Measurements from ENCODE around the gene ROR1. TPM values are rescaled to one million over a fixed set of nuclear protein-coding genes. Genes with fewer than 3 reads are reported as not detected.
A peak's percentile ranks its signal among the peaks of the same experiment; 100 is the strongest.

ROR1 gene
- total RNA-seq, 3 donors from 2014 or later, result 3.1 to 19.8 (median 3.4) TPM

- DNase-seq (peak in 2 of 3 donors; percentile 74 to 94), ATAC-seq (peak; percentile 91)
- intact Hi-C loops (cut with DNase I, micrococcal nuclease), result loop anchor here (10.0 kb wide), 3 partner anchors 362 to 522 kb away; partner anchors contain the start of gene ROR1 (in 1 of the 2)
- Histone ChIP-seq H3K4me1 (ENCODE audit: low read depth) (no peaks in the 10 kb centered on the region), H3K4me3 (no peak overlapping the region), H3K9me3 (no peaks in the 10 kb centered on the region), H3K36me3 (ENCODE audit: low read depth) (no peaks in the 10 kb centered on the region)
- TF ChIP-seq, protein P1, sequence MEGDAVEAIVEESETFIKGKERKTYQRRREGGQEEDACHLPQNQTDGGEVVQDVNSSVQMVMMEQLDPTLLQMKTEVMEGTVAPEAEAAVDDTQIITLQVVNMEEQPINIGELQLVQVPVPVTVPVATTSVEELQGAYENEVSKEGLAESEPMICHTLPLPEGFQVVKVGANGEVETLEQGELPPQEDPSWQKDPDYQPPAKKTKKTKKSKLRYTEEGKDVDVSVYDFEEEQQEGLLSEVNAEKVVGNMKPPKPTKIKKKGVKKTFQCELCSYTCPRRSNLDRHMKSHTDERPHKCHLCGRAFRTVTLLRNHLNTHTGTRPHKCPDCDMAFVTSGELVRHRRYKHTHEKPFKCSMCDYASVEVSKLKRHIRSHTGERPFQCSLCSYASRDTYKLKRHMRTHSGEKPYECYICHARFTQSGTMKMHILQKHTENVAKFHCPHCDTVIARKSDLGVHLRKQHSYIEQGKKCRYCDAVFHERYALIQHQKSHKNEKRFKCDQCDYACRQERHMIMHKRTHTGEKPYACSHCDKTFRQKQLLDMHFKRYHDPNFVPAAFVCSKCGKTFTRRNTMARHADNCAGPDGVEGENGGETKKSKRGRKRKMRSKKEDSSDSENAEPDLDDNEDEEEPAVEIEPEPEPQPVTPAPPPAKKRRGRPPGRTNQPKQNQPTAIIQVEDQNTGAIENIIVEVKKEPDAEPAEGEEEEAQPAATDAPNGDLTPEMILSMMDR (IDR thresholded peaks at IDR 0.05), result peak; percentile 79
Measured at GRCh38 chr1:64136752-64137411, 363.1 kb downstream of the ROR1 start.

DNA sequence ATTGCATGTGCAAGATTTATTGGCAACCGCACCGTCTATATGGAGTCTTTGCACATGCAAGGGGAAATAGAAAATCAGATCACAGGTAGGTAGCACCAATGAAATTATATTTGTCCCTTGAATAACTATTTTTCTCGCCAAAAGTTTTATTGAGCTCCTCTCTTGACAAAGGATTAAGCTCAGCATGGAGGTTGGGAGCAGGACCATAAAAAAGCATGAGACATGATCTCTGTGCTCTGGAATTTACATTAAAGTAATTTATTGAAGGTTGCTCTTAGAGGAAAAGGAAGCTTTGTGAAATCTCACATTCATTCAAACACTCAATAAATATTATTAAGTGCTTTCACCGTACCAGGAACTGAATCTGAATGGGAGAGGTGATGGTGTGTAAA lies 363.6 kb downstream of the ROR1 start:
- TF ChIP-seq, protein P1 (IDR thresholded peaks at IDR 0.05), result no peak
- no peak for ATAC-seq
- H3K36me3 ChIP-seq (ENCODE audit: low read depth), result no peaks in the 10 kb centered on the region
- no peak for DNase-seq
- no peaks in the 10 kb centered on the region for H3K9me3 ChIP-seq
- no peak overlapping the region for H3K4me3 ChIP-seq
- intact Hi-C loops (cut with DNase I, micrococcal nuclease), result loop anchor here (10.0 kb wide), 3 partner anchors 363 to 523 kb away; partner anchors contain the start of gene ROR1 (in 1 of the 2)
- no peaks in the 10 kb centered on the region for H3K4me1 ChIP-seq (ENCODE audit: low read depth)

DNA sequence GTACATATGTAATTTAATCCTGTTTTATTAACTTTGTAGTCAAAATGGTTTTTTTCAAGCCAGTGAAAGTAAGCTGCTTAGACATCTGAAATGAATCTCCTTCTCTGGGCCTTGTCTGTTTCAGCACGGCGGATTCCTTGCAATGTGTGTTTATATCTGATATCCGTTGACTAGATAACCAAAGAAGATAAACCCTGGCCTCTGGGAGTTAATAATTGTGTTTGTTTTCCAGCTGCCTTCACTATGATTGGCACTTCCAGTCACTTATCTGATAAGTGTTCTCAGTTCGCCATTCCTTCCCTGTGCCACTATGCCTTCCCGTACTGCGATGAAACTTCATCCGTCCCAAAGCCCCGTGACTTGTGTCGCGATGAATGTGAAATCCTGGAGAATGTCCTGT lies 366.1 kb downstream of the ROR1 start:
- no peak overlapping the region for H3K4me3 ChIP-seq
- ATAC-seq, result no peak
- intact Hi-C loops (cut with DNase I, micrococcal nuclease), result loop anchor here (10.0 kb wide), 4 partner anchors 365 to 525 kb away; partner anchors contain the start of gene ROR1 (in 1 of the 2)

GRCh38 chr1:64140596-64140995 lies 366.8 kb downstream of the ROR1 start:
- ATAC-seq (no peak), DNase-seq (no peak)
- Histone ChIP-seq H3K9me3 (no peaks in the 10 kb centered on the region), H3K4me1 (ENCODE audit: low read depth) (no peaks in the 10 kb centered on the region), H3K36me3 (ENCODE audit: low read depth) (no peaks in the 10 kb centered on the region), H3K4me3 (no peak overlapping the region)
- TF ChIP-seq, protein P1 (IDR thresholded peaks at IDR 0.05), result no peak
- intact Hi-C loops (cut with DNase I, micrococcal nuclease), result loop anchor here in 1 of 2 donors (10.0 kb wide), 1 partner anchor 446 kb away; no protein-coding TSS in a partner anchor

More for the DNA sequence above, 366.1 kb downstream of the ROR1 start:
- TF ChIP-seq, protein P1 (IDR thresholded peaks at IDR 0.05), result no peak
- Histone ChIP-seq H3K4me1 (ENCODE audit: low read depth) (no peaks in the 10 kb centered on the region), H3K36me3 (ENCODE audit: low read depth) (no peaks in the 10 kb centered on the region), H3K9me3 (no peaks in the 10 kb centered on the region)
- DNase-seq, result no peak

GRCh38 chr1:64147045-64147724 lies 373.4 kb downstream of the ROR1 start:
- intact Hi-C loops (cut with DNase I, micrococcal nuclease), result loop anchor here in 1 of 2 donors (10.0 kb wide), 1 partner anchor 452 kb away; no protein-coding TSS in a partner anchor
- TF ChIP-seq, protein P1 (IDR thresholded peaks at IDR 0.05), result no peak
- ATAC-seq, result no peak
- no peak overlapping the region for H3K4me3 ChIP-seq
- H3K4me1 ChIP-seq (ENCODE audit: low read depth), result no peaks in the 10 kb centered on the region
- no peaks in the 10 kb centered on the region for H3K36me3 ChIP-seq (ENCODE audit: low read depth)
- no peaks in the 10 kb centered on the region for H3K9me3 ChIP-seq
- no peak for DNase-seq

Data from mucosa of descending colon (tissue), 3 donors.